Activated T-cell treated with anti-CD3 and anti-CD28 coated beads, Interleukin-2, amount 50 U/mL, for 24 hours (primary cell): ENCODE measurements around the gene KANSL2.
"Not testable (repeated sequence)": the region's sequence is repeated elsewhere in the genome, so short reads cannot be mapped to it uniquely, and the experiment has no call there.

ENCODE experiments used
- DNase-seq: peaks from one replicate; pipeline ENCODE4 v3.0.0-alpha.2; 2020
- H3K27ac Mint-ChIP-seq: 2 replicates; pipeline ENCODE4 v1.8.0; 2020; ENCODE audit warnings: mild to moderate bottlenecking, mixed read lengths
- H3K27me3 Mint-ChIP-seq: 2 replicates; pipeline ENCODE4 v1.8.0; 2020; ENCODE audit warnings: mixed read lengths
- H3K36me3 Mint-ChIP-seq: 2 replicates; pipeline ENCODE4 v1.8.0; 2020; ENCODE audit warnings: low read depth, mixed read lengths
- H3K4me1 Mint-ChIP-seq: 2 replicates; pipeline ENCODE4 v1.8.0; 2020; ENCODE audit warnings: low read depth, mixed read lengths
- H3K4me3 Mint-ChIP-seq: 2 replicates; pipeline ENCODE4 v1.8.0; 2020; ENCODE audit warnings: mild to moderate bottlenecking, moderate library complexity, mixed read lengths
- H3K9me3 Mint-ChIP-seq: 2 replicates; pipeline ENCODE4 v1.8.0; 2020; ENCODE audit warnings: mixed read lengths

The KANSL2 gene

GRCh38 chr12:48691826-48692487 is 9.9 kb upstream of the KANSL2 start:
- Mint-ChIP-seq H3K27ac (peak overlapping the region; percentile 73), H3K4me1 (peaks cover 44% of the 10 kb centered on the region), H3K36me3 (peaks cover 97% of the 10 kb centered on the region), H3K27me3 (no peaks in the 10 kb centered on the region), H3K9me3 (no peaks in the 10 kb centered on the region), H3K4me3 (no peak overlapping the region)
- DNase-seq: no peak

GRCh38 chr12:48690990-48691389 is 9.0 kb upstream of the KANSL2 start:
- Mint-ChIP-seq H3K36me3 (peaks cover 87% of the 10 kb centered on the region), H3K27ac (peak overlapping the region; percentile 32), H3K4me3 (no peak overlapping the region), H3K9me3 (no peaks in the 10 kb centered on the region), H3K27me3 (no peaks in the 10 kb centered on the region), H3K4me1 (peaks cover 48% of the 10 kb centered on the region)
- DNase-seq: no peak

DNA sequence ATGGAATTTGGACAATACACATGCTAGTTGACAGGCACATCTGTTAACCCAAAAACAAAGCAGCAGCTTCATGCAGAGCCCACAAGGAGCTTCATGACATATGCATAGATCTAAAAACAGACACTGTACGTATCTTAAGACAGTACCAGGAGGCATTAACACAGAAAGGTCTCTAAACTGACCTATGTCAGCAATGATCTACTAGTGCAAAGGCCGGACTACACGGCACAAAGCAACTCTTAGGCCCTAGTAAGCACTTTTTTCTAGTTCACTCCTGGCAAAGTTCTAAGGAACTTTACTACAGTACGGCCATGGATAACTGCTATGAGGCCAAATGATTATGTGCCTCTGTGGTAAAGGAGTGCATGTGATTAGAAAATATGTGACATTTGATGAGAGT is 8.4 kb upstream of the KANSL2 start:
- H3K9me3 Mint-ChIP-seq: no peaks in the 10 kb centered on the region
- DNase-seq: no peak
- H3K36me3 Mint-ChIP-seq: peaks cover 82% of the 10 kb centered on the region
- peaks cover 46% of the 10 kb centered on the region for H3K4me1 Mint-ChIP-seq
- H3K27me3 Mint-ChIP-seq: no peaks in the 10 kb centered on the region
- H3K27ac Mint-ChIP-seq: peak overlapping the region; percentile 41
- no peak overlapping the region for H3K4me3 Mint-ChIP-seq

DNA sequence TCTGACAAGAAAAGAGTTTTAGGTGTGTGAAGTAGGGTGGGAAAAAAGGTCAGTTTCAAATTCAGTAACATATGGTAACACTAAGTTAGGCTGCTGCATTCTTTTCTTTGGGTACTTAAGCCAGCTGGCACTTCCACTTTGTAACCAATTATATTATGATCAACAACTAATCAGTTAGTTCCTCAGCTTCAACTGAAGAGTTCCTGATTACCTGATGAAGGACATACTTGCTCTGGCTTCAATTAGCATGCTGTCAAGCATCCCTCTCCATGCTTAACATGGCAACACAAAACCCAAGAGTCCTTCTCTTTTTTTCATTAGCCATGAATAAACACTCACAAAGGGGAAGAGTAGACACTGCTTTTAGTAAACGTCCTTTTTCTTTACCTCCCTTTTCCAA is 6.8 kb upstream of the KANSL2 start:
- DNase-seq: no peak
- Mint-ChIP-seq H3K27me3 (no peaks in the 10 kb centered on the region), H3K4me3 (no peak overlapping the region), H3K27ac (peak overlapping the region; percentile 75), H3K9me3 (no peaks in the 10 kb centered on the region), H3K4me1 (peaks cover 42% of the 10 kb centered on the region), H3K36me3 (peaks cover 66% of the 10 kb centered on the region)

- Mint-ChIP-seq H3K4me3 (no peak overlapping the region), H3K27me3 (no peaks in the 10 kb centered on the region), H3K27ac (peak overlapping the region; percentile 75), H3K36me3 (peaks cover 54% of the 10 kb centered on the region), H3K4me1 (peaks cover 39% of the 10 kb centered on the region), H3K9me3 (no peaks in the 10 kb centered on the region)
- no peak for DNase-seq
Measured at GRCh38 chr12:48687592-48687991, 5.6 kb upstream of the KANSL2 start.

GRCh38 chr12:48686615-48687334 is 4.7 kb upstream of the KANSL2 start:
- peaks cover 37% of the 10 kb centered on the region for H3K4me1 Mint-ChIP-seq
- H3K36me3 Mint-ChIP-seq: peaks cover 49% of the 10 kb centered on the region
- no peaks in the 10 kb centered on the region for H3K27me3 Mint-ChIP-seq
- no peaks in the 10 kb centered on the region for H3K9me3 Mint-ChIP-seq
- H3K4me3 Mint-ChIP-seq: no peak overlapping the region
- H3K27ac Mint-ChIP-seq: no peak overlapping the region
- no peak for DNase-seq

- Mint-ChIP-seq H3K4me1 (peaks cover 36% of the 10 kb centered on the region), H3K36me3 (peaks cover 49% of the 10 kb centered on the region), H3K27ac (no peak overlapping the region), H3K9me3 (no peaks in the 10 kb centered on the region), H3K4me3 (no peak overlapping the region), H3K27me3 (no peaks in the 10 kb centered on the region)
- no peak for DNase-seq
Measured at GRCh38 chr12:48686037-48686595, 4.1 kb upstream of the KANSL2 start.

DNA sequence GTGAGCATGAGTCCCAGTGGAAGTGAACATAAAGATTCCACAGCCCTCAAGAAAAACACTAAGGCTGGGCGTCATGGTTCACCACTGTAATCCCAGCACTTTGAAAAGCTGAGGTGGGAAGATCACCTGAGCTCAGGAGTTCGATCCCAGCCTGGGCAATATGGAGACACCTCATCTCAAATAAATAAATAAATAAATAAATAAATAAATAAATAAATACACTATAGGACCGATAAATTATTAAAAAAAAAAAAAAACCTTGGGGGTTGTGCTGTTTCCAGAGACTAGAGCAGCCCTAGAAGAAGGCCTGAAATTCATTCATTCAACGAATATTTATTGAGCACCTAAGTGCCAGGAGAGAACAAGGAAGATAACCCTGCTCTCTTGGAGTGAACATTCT is 1.5 kb upstream of the KANSL2 start:
- Mint-ChIP-seq H3K9me3 (no peaks in the 10 kb centered on the region), H3K4me3 (peak overlapping the region; percentile 30), H3K27ac (no peak overlapping the region), H3K36me3 (peaks cover 48% of the 10 kb centered on the region), H3K27me3 (no peaks in the 10 kb centered on the region), H3K4me1 (peaks cover 39% of the 10 kb centered on the region)
- DNase-seq: no peak

DNA sequence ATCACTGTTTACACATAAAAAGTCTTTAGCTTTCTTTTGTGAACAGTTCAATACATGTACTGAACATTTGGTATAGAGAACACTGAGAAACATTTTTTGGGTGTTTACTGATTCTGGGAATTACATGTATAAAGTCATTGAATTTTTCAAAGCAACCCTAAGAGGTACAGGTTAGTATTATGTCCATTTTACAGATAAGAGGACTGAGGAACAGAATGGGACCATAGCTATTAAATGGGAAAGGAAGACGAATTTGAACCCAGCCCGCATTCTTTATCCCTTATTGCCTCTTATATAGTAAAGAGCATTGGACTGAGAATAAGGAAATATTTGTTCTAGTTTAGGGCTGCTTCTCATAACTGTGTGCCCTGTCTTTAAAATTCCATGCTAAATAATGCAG is 889 bp upstream of the KANSL2 start:
- no peak for DNase-seq
- H3K27me3 Mint-ChIP-seq: no peaks in the 10 kb centered on the region
- H3K36me3 Mint-ChIP-seq: peaks cover 49% of the 10 kb centered on the region
- no peaks in the 10 kb centered on the region for H3K9me3 Mint-ChIP-seq
- peaks cover 40% of the 10 kb centered on the region for H3K4me1 Mint-ChIP-seq
- H3K4me3 Mint-ChIP-seq: peak overlapping the region; percentile 99
- H3K27ac Mint-ChIP-seq: no peak overlapping the region

- Mint-ChIP-seq H3K4me3 (peak overlapping the region; percentile 99), H3K27ac (peak overlapping the region; percentile 95), H3K36me3 (peaks cover 49% of the 10 kb centered on the region), H3K4me1 (peaks cover 39% of the 10 kb centered on the region)
- H3K27me3 Mint-ChIP-seq, DNase-seq, H3K9me3 Mint-ChIP-seq: not testable (repeated sequence)
Measured at GRCh38 chr12:48682533-48682905, 481 bp upstream of the KANSL2 start.

DNA sequence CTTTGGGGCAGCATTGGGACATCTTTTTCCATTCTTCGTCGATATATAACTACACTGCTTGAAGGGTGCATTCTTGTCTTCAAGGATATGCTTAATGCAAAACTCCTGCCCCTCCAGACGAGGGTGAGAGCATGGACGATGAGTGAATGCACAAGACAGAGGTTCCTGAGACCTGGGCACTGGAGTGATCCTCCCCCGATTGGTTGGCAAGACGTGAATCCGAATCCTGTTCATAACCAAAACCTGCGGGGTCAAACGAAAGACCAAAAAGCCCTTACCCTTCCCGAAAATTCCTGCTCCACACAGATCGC is 684 bp downstream of the KANSL2 start:
- no peaks in the 10 kb centered on the region for H3K9me3 Mint-ChIP-seq
- H3K4me3 Mint-ChIP-seq: peak overlapping the region; percentile 99
- H3K36me3 Mint-ChIP-seq: peaks cover 55% of the 10 kb centered on the region
- H3K27ac Mint-ChIP-seq: peak overlapping the region; percentile 95
- H3K27me3 Mint-ChIP-seq: no peaks in the 10 kb centered on the region
- peaks cover 47% of the 10 kb centered on the region for H3K4me1 Mint-ChIP-seq
- DNase-seq: no peak

DNA sequence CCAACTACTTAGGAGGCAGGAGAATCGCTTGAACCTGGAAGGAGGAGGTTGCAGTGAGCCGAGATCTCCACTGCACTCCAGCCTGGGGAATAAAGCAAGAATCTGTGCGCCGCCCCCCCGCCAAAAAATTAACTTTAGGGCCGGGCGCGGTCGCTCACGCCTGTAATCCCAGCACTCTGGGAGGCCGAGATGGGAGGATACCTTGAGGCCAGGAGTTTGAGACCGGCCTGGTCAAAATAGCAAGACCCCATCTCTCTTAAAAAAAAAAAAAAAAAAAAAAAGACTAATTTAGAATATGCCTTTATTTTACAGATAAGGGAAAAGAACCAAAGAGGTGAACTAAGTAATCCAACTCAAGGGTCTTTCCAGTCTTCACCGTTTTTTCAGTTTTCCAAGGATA is 1.2 kb downstream of the KANSL2 start:
- no peak for DNase-seq
- H3K4me3 Mint-ChIP-seq: peak overlapping the region; percentile 99
- peaks cover 50% of the 10 kb centered on the region for H3K4me1 Mint-ChIP-seq
- peak overlapping the region; percentile 95 for H3K27ac Mint-ChIP-seq
- H3K36me3 Mint-ChIP-seq: peaks cover 60% of the 10 kb centered on the region
- H3K27me3 Mint-ChIP-seq: no peaks in the 10 kb centered on the region
- no peaks in the 10 kb centered on the region for H3K9me3 Mint-ChIP-seq

DNA sequence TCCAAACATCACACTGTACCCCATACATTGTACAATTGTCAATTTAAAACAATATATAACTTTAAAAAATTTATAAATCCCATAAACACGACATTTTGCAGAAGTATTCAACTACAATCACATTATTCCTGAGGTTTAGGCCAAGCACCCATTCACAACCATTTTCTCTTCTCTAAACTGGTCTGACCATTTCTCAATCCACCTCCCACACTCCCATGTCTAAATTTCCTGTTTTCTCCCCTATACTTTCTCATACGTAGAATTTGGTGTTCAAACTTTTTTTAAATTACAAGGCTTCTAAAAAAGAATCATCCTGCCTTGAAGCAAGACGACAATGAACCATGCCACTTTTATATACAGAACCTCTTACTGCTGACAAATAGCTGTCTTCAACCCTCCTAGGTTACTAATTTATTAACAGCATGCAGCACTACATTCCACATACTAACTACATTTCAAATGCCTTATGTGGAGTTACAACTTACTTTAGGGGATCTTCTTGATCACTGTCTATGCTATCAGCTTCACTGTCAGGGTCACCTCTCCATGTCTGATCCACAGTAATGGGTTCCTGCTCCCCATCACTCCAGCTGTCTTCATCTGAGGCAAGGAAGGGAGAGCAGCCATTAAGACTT is 3.4 kb downstream of the KANSL2 start:
- peak overlapping the region; percentile 95 for H3K27ac Mint-ChIP-seq
- peaks cover 79% of the 10 kb centered on the region for H3K36me3 Mint-ChIP-seq
- peaks cover 56% of the 10 kb centered on the region for H3K4me1 Mint-ChIP-seq
- H3K27me3 Mint-ChIP-seq: no peaks in the 10 kb centered on the region
- DNase-seq: no peak
- peak overlapping the region; percentile 99 for H3K4me3 Mint-ChIP-seq
- H3K9me3 Mint-ChIP-seq: no peaks in the 10 kb centered on the region

DNA sequence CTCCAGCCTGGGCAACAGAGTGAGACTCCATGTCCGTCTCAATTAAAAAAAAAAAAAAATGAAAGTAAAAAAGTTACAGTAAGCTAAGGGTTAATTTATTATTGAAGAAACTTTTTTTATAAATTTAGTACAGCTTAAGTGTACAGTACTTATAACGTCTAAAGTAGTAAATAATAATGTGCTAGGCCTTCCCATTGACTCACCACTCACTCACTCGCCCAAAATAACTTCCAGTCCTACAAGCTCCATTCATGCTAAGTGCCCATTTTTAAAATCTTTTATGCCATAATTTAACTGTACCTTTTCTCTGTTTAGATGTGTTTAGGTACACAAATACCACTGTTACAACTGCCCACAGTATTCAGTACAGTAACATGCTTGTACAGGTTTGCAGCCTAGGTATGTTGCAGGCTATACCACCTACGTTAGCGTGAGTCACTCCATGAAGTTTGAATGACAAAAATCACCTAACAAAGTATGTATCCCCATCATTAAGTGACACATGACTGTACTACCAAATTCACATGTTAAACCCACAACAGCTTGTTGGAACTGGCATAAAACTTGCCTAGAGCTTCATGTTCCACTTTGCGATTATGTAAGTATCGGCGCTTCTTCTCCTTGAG is 10.7 kb downstream of the KANSL2 start:
- Mint-ChIP-seq H3K4me1 (peaks cover 23% of the 10 kb centered on the region), H3K27ac (peak overlapping the region; percentile 16), H3K4me3 (no peak overlapping the region), H3K36me3 (peaks cover 92% of the 10 kb centered on the region), H3K27me3 (no peaks in the 10 kb centered on the region), H3K9me3 (no peaks in the 10 kb centered on the region)
- DNase-seq: no peak
